GM12875 (cell line): Measurements from ENCODE around the gene TNS1.

Experiments used
- H3K4me3 ChIP-seq: one replicate; pipeline ENCODE4 v1.5.1; 2011; ENCODE audit warnings: low read depth, low read length, control low read depth
- TF ChIP-seq, protein P1 (sequence below): IDR thresholded peaks from 2 replicates; pipeline ENCODE4 v1.5.1; 2011; ENCODE audit warnings: low read depth, mild to moderate bottlenecking, control low read depth, inconsistent platforms, low read length, moderate library complexity, borderline replicate concordance; ENCODE audit not compliant: insufficient read depth

The TNS1 gene

DNA sequence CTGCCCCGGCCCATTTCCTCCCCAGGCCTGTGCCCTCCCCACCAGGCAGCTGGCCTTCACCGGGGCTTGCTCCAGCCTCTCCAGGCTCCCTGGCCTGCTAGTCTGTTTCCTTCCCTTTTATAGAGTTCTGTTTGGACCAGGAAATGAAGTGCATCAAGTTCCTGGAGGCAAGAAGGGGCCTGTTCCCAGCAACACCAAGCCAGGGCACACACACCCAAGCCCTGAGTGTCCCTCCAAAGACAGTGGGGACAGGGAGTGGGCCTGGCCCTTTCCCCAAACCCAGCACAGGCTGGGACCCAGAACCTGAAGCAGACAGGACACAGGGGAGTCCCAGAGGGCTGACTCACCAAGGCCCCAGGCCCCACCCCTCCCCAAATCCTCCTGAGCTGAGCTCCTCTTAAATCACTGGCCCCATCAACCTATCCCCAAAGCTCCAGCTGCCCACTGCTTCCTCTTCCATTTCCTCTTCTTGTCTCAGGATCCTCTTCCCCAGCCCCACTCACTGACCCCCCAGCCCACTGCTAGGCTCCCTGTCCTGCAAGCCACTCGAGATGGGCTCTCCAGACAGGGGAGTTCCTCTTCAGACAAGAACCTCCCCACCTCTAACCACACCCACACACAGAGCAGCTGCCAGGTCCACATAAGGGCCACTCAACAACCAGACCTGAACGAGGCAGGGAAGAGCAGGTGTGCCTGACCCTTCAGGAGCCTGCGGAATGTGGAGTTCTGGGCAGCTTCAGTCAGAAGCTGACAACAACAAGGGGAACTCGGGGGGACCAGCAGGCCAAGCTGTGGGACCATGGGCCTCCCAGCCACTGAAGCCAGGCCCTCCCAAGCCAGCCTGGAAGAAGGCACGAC, 74.2 kb downstream of the TNS1 start:
- TF ChIP-seq, protein P1, sequence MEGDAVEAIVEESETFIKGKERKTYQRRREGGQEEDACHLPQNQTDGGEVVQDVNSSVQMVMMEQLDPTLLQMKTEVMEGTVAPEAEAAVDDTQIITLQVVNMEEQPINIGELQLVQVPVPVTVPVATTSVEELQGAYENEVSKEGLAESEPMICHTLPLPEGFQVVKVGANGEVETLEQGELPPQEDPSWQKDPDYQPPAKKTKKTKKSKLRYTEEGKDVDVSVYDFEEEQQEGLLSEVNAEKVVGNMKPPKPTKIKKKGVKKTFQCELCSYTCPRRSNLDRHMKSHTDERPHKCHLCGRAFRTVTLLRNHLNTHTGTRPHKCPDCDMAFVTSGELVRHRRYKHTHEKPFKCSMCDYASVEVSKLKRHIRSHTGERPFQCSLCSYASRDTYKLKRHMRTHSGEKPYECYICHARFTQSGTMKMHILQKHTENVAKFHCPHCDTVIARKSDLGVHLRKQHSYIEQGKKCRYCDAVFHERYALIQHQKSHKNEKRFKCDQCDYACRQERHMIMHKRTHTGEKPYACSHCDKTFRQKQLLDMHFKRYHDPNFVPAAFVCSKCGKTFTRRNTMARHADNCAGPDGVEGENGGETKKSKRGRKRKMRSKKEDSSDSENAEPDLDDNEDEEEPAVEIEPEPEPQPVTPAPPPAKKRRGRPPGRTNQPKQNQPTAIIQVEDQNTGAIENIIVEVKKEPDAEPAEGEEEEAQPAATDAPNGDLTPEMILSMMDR, result no peak
- no peak overlapping the region for H3K4me3 ChIP-seq

- TF ChIP-seq, protein P1, result no peak
- no peak overlapping the region for H3K4me3 ChIP-seq
These were observed 75.0 kb downstream of the TNS1 start for GRCh38 chr2:217927601-217928323.

GRCh38 chr2:217926801-217927200, 76.0 kb downstream of the TNS1 start:
- TF ChIP-seq, protein P1, result no peak
- no peak overlapping the region for H3K4me3 ChIP-seq

GRCh38 chr2:217924346-217924901, 78.4 kb downstream of the TNS1 start:
- TF ChIP-seq, protein P1, result no peak
- no peak overlapping the region for H3K4me3 ChIP-seq

GRCh38 chr2:217923007-217923686, 79.6 kb downstream of the TNS1 start:
- TF ChIP-seq, protein P1, result no peak
- no peak overlapping the region for H3K4me3 ChIP-seq

- H3K4me3 ChIP-seq, result no peak overlapping the region
- TF ChIP-seq, protein P1, result no peak
These were observed 80.4 kb downstream of the TNS1 start for GRCh38 chr2:217922101-217923006.
